Mesendoderm (in vitro differentiated cells): Measurements from ENCODE around the gene SAMD5.

ENCODE experiments used
- DNase-seq: peaks from one replicate; pipeline ENCODE4 v3.0.0; 2013
- H2AK5ac ChIP-seq: 2 replicates; pipeline ENCODE4 v1.6.1; 2013; ENCODE audit warnings: low read length, inconsistent platforms
- H2BK120ac ChIP-seq: 2 replicates; pipeline ENCODE4 v1.6.1; 2013; ENCODE audit warnings: low read depth, mild to moderate bottlenecking, low read length, moderate library complexity, mixed read lengths
- H2BK15ac ChIP-seq: replicated peaks from 2 replicates; pipeline ENCODE4 v1.6.1; 2013; ENCODE audit warnings: low read depth, mild to moderate bottlenecking, moderate library complexity
- H2BK5ac ChIP-seq: 2 replicates; pipeline ENCODE4 v1.6.1; 2013; ENCODE audit warnings: low read length, inconsistent platforms
- H3K18ac ChIP-seq: 2 replicates; pipeline ENCODE4 v1.6.1; 2013; ENCODE audit warnings: mild to moderate bottlenecking, low read length, mixed read lengths
- H3K23ac ChIP-seq: one replicate; pipeline ENCODE4 v1.6.1; 2013; ENCODE audit warnings: low read length
- H3K27ac ChIP-seq: 2 replicates; pipeline ENCODE4 v1.5.1; 2013; ENCODE audit warnings: low read depth, mild to moderate bottlenecking, inconsistent platforms, low read length, moderate library complexity
- H3K27me3 ChIP-seq: 2 replicates; pipeline ENCODE4 v1.6.1; 2013; ENCODE audit warnings: low read length, control low read depth, mild to moderate bottlenecking, inconsistent platforms; ENCODE audit not compliant: insufficient read depth, poor library complexity
- H3K36me3 ChIP-seq: 2 replicates; pipeline ENCODE4 v1.6.1; 2013; ENCODE audit warnings: low read length, inconsistent platforms; ENCODE audit not compliant: control insufficient read depth, insufficient read depth
- H3K4ac ChIP-seq: one replicate; pipeline ENCODE4 v1.6.1; 2013; ENCODE audit warnings: low read depth, mild to moderate bottlenecking, low read length, moderate library complexity
- H3K4me1 ChIP-seq: 2 replicates; pipeline ENCODE4 v1.6.1; 2013; ENCODE audit warnings: low read depth, low read length, inconsistent platforms; ENCODE audit not compliant: control insufficient read depth
- H3K4me2 ChIP-seq: 2 replicates; pipeline ENCODE4 v1.6.1; 2013; ENCODE audit warnings: low read length
- H3K4me3 ChIP-seq: 2 replicates; pipeline ENCODE4 v1.5.1; 2013; ENCODE audit warnings: mild to moderate bottlenecking, low read length
- H3K56ac ChIP-seq: one replicate; pipeline ENCODE4 v1.6.1; 2013; ENCODE audit warnings: low read length
- H3K79me1 ChIP-seq: 2 replicates; pipeline ENCODE4 v1.6.1; 2013; ENCODE audit warnings: low read length, inconsistent platforms
- H3K79me2 ChIP-seq: 2 replicates; pipeline ENCODE4 v1.6.1; 2013; ENCODE audit warnings: mild to moderate bottlenecking, low read length; ENCODE audit not compliant: control insufficient read depth, insufficient read depth
- H3K9ac ChIP-seq: 2 replicates; pipeline ENCODE4 v1.6.1; 2013; ENCODE audit warnings: low read length, inconsistent platforms
- H4K5ac ChIP-seq: one replicate; pipeline ENCODE4 v1.6.1; 2013; ENCODE audit warnings: low read length
- H4K8ac ChIP-seq: one replicate; pipeline ENCODE4 v1.6.1; 2013; ENCODE audit warnings: low read depth, mild to moderate bottlenecking, control low read depth, low read length, moderate library complexity
- WGBS: extraction: QIAGEN DNeasy Blood & Tissue Kit; methylation state at CpG from one replicate; pipeline ENCODE4 v1.1.7; 2013; ENCODE audit warnings: low lambda C conversion rate, missing lambda C conversion rate; ENCODE audit not compliant: insufficient coverage; ENCODE audit errors: extremely low coverage; 5-methylcytosine and 5-hydroxymethylcytosine counted together

SAMD5 gene

GRCh38 chr6:147615659-147616456 lies 107.4 kb downstream of the SAMD5 start:
- Histone ChIP-seq H2BK15ac (no peak overlapping the region), H3K36me3 (no peaks in the 10 kb centered on the region), H3K27ac (no peak overlapping the region), H2BK5ac (no peak overlapping the region), H3K56ac (no peak overlapping the region), H3K18ac (no peak overlapping the region), H4K5ac (no peak overlapping the region), H2AK5ac (no peak overlapping the region), H2BK120ac (no peak overlapping the region), H3K79me2 (no peaks in the 10 kb centered on the region), H3K4me3 (no peak overlapping the region), H3K4me1 (no peaks in the 10 kb centered on the region), H3K79me1 (no peaks in the 10 kb centered on the region), H3K23ac (no peak overlapping the region), H3K9ac (no peak overlapping the region), H4K8ac (no peak overlapping the region), H3K4ac (no peak overlapping the region), H3K27me3 (no peaks in the 10 kb centered on the region), H3K4me2 (no peak overlapping the region)
- DNase-seq: no peak
- no CpG with 5 or more reads among the region's 6 CpGs for WGBS

DNA sequence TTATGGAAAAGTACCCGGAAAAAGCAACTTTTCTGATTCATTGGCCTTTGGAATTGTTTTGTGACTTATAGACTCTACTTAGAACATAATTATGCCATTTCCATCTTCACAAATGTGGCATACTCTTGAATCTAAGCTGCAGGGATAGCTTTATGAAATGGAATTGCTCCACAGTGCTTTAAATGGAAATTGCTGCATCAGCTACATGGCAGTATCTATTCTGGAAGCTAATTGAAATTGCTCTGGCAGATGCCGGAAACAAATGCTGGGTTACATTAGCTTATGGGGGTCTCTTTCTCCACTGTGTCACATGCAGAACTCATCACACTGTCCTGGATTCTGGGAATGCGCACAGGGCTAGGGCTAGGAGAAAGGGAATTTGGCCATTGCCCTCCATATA lies 108.9 kb downstream of the SAMD5 start:
- DNase-seq: no peak
- Histone ChIP-seq H2BK120ac (no peak overlapping the region), H2BK5ac (no peak overlapping the region), H3K36me3 (no peaks in the 10 kb centered on the region), H3K27ac (no peak overlapping the region), H2AK5ac (no peak overlapping the region), H3K4me1 (no peaks in the 10 kb centered on the region), H4K8ac (no peak overlapping the region), H3K4me3 (no peak overlapping the region), H3K27me3 (no peaks in the 10 kb centered on the region), H3K18ac (no peak overlapping the region), H4K5ac (no peak overlapping the region), H2BK15ac (no peak overlapping the region), H3K56ac (no peak overlapping the region), H3K9ac (no peak overlapping the region), H3K79me2 (no peaks in the 10 kb centered on the region), H3K4ac (no peak overlapping the region), H3K23ac (no peak overlapping the region), H3K79me1 (no peaks in the 10 kb centered on the region), H3K4me2 (no peak overlapping the region)
- WGBS: no CpG with 5 or more reads among the region's 3 CpGs

DNA sequence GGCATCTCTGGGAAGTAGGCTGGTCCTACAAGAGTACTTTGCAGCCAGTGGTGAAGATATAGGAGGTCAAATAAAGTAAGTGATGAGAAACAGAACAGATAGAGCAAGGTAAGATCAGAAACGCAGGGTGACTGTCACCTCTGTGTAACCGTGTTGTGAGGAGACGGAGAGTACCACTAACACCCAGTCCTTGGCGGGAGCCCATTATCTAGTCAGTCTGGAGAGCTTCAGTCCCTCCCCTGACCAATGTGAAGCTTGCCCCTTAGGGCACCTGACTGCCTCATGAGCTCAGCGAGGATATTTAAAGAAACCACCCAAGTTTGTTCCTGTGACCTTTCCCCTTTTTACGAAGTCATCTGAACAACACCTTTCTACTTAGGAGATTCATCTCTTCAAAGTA lies 110.0 kb downstream of the SAMD5 start:
- DNase-seq: no peak
- H2AK5ac ChIP-seq: no peak overlapping the region
- H3K23ac ChIP-seq: no peak overlapping the region
- H2BK15ac ChIP-seq: no peak overlapping the region
- no peak overlapping the region for H3K4me3 ChIP-seq
- H3K27ac ChIP-seq: no peak overlapping the region
- H4K5ac ChIP-seq: no peak overlapping the region
- H3K27me3 ChIP-seq: no peaks in the 10 kb centered on the region
- H2BK120ac ChIP-seq: no peak overlapping the region
- H3K4me2 ChIP-seq: no peak overlapping the region
- no peak overlapping the region for H4K8ac ChIP-seq
- no peak overlapping the region for H3K18ac ChIP-seq
- no peaks in the 10 kb centered on the region for H3K79me1 ChIP-seq
- H3K4ac ChIP-seq: no peak overlapping the region
- H2BK5ac ChIP-seq: no peak overlapping the region
- no peak overlapping the region for H3K56ac ChIP-seq
- WGBS: no CpG with 5 or more reads among the region's 6 CpGs
- no peaks in the 10 kb centered on the region for H3K79me2 ChIP-seq
- H3K4me1 ChIP-seq: no peaks in the 10 kb centered on the region
- no peaks in the 10 kb centered on the region for H3K36me3 ChIP-seq
- no peak overlapping the region for H3K9ac ChIP-seq

GRCh38 chr6:147618927-147619326 lies 110.4 kb downstream of the SAMD5 start:
- no peak overlapping the region for H2BK5ac ChIP-seq
- no CpG with 5 or more reads among the region's 6 CpGs for WGBS

More at GRCh38 chr6:147618927-147619326, 110.4 kb downstream of the SAMD5 start:
- DNase-seq: no peak
- H3K4me3 ChIP-seq: no peak overlapping the region
- no peak overlapping the region for H3K56ac ChIP-seq
- H3K4me1 ChIP-seq: no peaks in the 10 kb centered on the region
- no peak overlapping the region for H3K4me2 ChIP-seq
- H4K5ac ChIP-seq: no peak overlapping the region
- no peak overlapping the region for H3K18ac ChIP-seq
- H3K79me1 ChIP-seq: no peaks in the 10 kb centered on the region
- H3K27ac ChIP-seq: no peak overlapping the region
- H2AK5ac ChIP-seq: no peak overlapping the region
- no peak overlapping the region for H4K8ac ChIP-seq
- H2BK15ac ChIP-seq: no peak overlapping the region
- H3K79me2 ChIP-seq: no peaks in the 10 kb centered on the region
- no peak overlapping the region for H3K23ac ChIP-seq
- H3K27me3 ChIP-seq: no peaks in the 10 kb centered on the region
- no peak overlapping the region for H3K9ac ChIP-seq
- H3K4ac ChIP-seq: no peak overlapping the region
- H2BK120ac ChIP-seq: no peak overlapping the region
- H3K36me3 ChIP-seq: no peaks in the 10 kb centered on the region
